Fibroblast of upper back skin (primary cell): ENCODE results near the gene ALOXE3.

Source experiments
- DNase-seq: peaks from one replicate; pipeline ENCODE4 v3.0.0-alpha.2; 2013

Gene ALOXE3

GRCh38 chr17:8153957-8154607, 35.8 kb upstream of the ALOXE3 start:
- DNase-seq: peak; percentile 98

DNA sequence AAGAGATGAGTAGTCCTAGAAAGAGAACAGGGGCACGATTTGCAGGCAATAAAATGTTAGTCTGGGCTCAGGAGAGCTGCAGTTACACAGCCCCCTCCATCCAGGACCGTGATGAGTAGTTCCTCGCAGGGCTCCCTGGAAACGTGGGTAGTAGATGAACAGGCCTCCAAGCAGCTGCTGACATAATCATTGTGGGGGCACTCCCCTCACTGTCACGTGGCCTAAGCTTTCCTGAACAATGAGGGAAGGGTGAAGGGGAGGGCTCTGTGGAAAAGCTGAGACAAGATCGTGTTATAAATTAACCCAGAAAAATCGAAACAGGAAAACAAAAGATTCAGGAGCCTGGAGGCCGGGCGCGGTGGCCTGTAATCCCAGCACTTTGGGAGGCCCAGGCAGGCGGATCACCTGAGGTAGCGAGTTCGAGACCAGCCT, 35.2 kb upstream of the ALOXE3 start:
- peak; percentile 97 for DNase-seq

- no peak for DNase-seq
These were observed 34.7 kb upstream of the ALOXE3 start for GRCh38 chr17:8153031-8153451.

DNA sequence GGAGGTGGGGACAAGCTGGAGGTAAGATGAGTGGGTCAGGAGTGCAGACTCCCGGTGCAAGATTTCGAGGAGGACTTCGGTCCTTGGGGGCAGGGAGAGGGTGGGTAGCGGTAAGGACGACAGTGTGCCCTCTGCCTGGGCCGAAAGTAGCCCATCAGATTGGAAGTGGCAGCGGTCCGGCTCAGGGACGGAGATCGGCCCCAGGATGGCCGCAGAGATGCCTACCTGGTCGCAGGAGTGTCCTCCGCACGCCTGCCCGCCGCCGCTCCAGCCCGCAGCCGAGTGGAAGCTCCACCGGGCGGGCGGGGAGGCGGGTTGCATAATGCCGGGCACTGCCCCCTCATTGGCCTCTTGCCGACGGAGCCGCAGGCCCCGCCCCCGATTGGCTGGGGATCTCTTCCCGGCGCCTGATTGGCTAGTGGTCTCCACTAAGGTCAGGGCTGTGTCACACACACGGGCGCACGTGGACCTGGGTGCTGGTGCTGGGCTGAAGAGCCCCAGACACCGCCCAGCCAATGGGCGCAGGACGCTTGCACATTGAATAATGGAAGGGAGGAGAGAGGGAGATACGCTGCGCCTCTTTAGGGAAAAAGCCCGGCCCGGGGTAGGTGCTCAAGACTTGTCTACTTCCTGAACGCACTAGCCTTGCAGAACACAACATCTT, 33.9 kb upstream of the ALOXE3 start, which contains the start of gene PER1:
PER1 (minus strand) TSS at position 293 of the 664 bp plus-strand sequence. CDS start 1,698 bp downstream, outside the sequence.
- peak; percentile 91 for DNase-seq

GRCh38 chr17:8151641-8152111, 33.4 kb upstream of the ALOXE3 start:
- peak; percentile 60 for DNase-seq

DNA sequence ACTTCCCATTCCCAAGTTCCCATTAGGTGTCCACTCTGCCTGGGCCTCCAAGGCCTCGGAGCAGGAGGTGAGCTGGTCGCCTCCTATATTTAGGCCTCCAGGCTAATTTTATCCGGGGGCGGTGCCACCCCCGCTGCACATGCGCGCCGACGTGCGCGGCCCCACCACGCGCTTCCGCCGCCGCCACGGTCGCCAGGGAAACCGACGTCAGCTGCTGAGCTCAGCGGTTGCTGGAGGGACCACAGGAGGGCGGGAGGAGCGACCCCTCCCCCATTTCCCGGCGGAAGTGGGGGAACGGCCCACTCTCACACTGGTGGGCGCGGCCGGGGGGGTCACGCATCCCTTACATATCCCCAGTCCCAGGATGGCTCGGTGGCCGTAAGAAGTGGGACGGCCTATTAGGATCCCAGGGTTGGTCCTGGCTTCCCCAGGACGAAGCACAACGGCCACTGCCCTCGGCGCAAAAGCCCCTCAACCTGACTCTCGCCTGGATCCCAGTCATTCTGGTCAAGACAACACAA, 32.9 kb upstream of the ALOXE3 start:
- DNase-seq: peak; percentile 85

DNA sequence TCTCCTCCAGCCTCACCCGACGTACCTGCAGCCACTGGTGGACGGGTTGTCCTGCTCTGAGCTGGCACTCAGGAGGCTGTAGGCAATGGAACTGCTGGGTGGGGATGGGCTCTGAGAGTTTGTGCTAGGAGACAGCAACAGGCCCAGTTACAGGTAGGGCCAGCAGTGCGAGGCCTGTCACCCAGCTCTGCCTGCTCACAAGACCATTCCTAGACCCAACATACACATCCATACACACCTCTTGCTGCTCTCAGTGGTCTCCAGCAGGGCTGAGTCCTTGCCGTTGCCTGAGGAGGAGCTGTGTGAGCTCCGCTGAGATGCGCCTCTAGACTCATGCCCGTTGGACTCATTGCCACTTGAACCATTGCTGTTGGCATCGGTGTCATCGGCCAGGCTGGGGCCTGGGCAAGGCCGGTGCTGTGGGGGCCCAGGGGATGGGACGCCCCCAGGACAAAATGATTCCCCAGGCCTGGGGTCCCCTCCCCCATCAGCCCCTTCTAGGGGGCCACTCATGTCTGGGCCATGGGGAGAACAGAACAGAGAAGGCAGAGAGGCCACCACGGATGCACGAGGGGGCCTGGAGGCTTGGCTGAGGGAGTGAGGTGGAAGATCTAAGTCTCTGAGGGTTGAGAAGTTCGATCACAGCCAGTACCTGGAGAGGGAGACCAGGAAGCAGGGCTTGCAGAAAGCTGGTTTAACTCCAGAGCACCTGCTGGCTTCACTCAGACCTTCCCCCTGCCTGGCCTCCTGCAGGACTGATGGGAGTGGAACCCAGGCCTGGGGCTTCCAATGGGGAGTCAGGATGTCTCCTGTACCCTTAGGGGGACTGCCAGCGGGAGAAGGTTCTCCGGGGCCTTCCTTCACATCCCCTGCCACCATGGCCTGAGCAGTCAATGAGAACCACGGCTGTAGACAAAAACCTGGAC, 32.1 kb upstream of the ALOXE3 start:
- DNase-seq: no peak

- no peak for DNase-seq
These were observed 31.3 kb upstream of the ALOXE3 start for GRCh38 chr17:8149419-8150193.

DNA sequence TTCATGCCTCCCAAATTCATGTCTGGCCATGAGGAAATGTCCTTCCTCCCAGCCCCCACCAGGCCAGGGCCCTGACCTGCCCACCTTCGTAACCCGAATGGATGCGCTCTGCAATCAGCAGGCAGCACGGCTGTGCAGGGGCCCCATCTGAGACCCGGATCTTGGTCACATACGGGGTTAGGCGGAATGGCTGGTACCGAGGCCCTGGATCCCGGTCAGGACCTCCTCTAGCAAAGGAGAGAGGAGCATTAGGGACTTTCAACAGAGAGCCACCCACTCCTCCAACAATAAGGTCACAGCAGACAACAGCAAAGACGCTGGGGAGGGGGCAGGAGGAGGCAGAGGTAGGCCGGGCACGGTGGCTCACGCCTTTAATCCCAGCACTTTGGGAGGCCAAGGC, 30.2 kb upstream of the ALOXE3 start:
- DNase-seq: no peak

GRCh38 chr17:8147805-8148404, 29.6 kb upstream of the ALOXE3 start:
- no peak for DNase-seq

DNA sequence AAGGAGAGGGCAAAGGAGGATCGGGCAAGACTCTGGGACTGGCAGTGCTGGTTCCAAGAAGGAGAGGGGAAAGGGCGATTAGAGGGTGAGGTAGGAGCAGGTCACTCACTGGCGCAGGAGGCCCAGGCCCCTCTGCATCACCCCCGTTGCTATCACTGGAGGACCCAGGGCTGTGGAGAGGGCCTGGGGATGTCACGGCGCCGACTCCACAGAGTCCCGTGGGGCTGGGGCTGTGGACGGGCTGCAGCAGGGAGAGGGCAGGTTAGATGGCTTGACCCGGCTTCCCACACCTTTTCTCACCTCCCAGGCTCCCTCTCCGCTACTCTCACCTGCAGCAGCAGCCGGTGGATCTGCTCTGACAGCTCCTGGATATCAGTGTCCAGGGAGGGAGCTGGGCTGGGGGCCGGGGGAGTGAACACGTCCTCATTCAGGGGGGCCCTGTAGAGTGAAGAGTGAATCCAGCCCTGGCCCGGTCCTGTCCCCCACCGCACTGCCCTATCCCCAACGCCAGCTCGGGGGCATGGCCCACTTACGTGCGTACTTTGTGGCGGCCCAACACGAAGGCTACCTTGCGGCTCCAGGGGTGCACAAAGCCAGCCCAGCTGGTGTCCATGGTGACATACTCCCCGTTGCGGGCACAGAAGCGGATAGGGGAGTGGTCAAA, 29.0 kb upstream of the ALOXE3 start:
- no peak for DNase-seq

GRCh38 chr17:8146381-8147140, 28.2 kb upstream of the ALOXE3 start:
- DNase-seq: no peak

- DNase-seq: no peak
These were observed 27.5 kb upstream of the ALOXE3 start for GRCh38 chr17:8145811-8146210.

- DNase-seq: no peak
These were observed 26.3 kb upstream of the ALOXE3 start for GRCh38 chr17:8144401-8145231.

DNA sequence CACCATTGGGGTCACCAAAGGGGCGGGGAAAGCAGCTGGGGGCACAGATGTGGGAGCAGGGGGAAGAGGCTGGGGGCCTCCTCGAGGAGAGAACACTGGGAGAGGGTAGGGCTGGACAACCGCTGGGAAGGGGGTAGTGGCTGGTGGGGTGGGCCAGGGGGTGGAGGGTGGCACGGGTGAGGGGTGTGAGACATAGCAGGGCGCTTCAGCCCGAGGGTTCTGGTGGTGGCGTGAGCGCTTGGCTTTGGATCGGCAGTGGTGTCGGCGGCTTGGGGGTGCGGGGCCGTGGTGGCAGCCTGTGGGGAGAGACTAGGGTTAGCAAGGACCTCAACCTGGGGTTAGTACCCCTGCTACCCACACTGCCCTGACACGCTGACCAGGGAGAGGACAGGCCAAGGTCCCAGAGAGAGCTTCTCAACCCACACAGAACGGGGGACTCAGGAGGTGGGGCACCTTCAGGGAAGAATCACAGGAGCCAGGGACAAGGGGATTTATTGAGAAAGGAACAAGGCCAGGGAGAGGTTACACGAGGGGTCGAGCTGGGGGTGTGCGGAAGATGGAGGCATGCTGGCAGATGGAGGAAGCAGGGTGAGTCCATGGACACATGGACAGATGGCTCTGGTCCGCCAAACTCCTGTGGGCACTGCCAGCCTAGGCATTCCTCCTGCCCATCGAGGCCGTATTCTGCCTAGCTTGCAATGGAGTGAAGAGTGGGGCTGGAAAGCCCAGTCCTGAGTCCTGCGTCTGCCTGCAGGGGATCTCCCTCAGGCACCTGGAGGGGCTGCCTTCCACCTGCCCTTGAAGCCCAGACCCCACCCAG, 25.5 kb upstream of the ALOXE3 start:
- DNase-seq: no peak

DNA sequence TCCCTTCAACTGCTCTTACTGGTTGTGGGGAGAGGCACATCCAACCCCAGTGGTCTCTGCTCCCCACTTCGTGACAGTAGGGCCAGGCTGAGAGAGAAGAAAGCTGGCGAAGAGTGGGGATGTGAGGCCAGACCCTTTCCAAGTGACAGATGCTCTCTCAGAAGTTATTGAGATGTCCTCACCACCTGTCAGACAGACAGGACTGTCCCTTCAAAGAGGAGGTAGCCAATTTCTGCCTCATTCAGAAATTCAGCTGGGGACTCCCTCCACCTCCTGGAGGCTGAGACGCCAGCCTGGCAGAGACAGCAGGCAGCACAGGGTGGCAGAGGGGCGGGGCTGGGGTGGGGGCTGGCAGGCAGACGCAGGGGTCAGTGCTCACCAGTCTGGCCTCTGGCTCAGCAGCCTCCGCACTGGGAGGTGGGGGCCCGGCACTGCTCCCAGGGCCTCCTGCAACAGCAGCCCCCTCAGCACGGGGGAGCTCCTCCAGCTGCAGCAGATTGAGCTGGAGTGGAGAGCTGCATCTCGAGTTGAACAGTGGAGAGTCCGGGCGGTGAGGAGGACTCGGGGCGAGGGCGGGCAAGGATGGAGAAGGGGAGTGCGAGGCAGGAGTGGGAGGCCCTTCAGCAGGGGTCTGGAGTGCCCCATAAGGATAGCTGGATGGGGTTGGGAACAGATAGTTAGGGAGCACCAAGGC, 24.7 kb upstream of the ALOXE3 start:
- DNase-seq: no peak

DNA sequence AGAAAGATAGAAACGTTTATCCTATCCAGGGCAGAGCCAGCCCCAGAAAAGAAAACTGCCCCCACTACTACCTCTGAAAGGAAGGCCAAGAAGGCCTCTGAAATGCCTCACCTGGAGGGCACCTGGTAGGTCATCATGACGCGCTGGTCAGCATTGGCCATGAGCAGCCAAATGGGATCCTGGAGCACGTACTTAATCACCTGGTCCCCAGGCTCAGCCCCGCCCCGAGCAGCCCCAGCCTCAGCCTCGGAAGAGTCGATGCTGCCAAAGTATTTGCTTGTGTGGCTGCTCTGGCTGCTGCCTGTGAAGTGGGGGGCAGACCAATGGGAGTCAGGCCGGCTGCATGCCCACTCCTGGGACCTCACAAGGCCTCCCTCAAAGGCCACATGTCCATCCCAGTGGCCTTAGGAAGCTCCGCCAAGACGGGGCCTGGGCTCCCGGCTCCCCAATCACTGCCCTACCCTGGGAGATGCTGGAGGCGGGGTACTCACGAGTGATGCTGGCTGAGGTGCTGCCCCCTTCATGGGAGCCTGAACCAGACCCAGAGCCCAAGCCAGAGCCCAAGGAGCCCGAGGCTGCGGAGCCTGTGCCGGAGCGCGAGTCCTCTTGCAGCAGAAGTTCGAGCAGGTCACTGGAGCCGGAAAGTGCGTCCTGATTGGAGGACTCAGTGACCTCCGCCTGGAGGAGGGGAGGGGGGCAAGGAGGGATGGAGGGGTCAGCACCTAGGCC, 24.0 kb upstream of the ALOXE3 start:
- DNase-seq: no peak
